Erythroblast (primary cell): Measurements from ENCODE around the gene SEPTIN10.

Experiments
- GATA1 ChIP-seq: IDR thresholded peaks from 2 replicates; pipeline ENCODE4 v1.6.1; 2011; ENCODE audit warnings: low read depth, mild to moderate bottlenecking, control low read depth, low read length, moderate library complexity
- POLR2A ChIP-seq: IDR thresholded peaks from 2 replicates; pipeline ENCODE4 v1.6.1; 2011; ENCODE audit warnings: mild to moderate bottlenecking, low read length

DNA sequence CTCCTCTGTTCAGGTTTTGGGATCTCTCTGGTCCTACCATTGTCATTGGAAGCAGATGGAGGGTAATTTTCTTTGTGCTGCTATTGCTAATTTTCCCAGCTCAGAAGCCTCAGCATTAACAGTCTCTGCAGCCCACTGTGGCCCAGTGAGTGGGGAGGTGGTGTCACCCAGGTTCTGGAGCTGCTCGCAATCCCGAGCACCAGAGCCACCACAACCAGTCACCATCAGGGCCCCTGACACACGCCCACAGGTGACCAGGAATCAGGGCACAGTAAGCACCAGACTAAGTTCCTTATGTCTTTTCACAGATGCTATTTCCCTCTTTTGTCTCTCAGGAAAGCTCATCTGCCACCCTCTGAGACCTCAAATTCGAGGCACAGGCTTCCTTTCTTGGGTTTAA, 87.9 kb downstream of the SEPTIN10 start:
- TF ChIP-seq POLR2A (no peak), GATA1 (no peak)
